Suprapubic skin (tissue), 4 donors: ENCODE results near the gene PHF21A. TPM values are rescaled to one million over a fixed set of nuclear protein-coding genes. Genes with fewer than 3 reads are reported as not detected.
A peak's percentile ranks its signal among the peaks of the same experiment; 100 is the strongest.

Experiments
- DNase-seq, 2 donors: peaks; one replicate each; pipeline ENCODE4 v3.0.0-alpha.2; 2019; ENCODE audit warnings: low spot score in 2 of 2
- H3K27ac ChIP-seq: fragments of 200-600 bp; sonication (generic); one replicate; pipeline ENCODE4 v1.5.1; 2019
- H3K27me3 ChIP-seq: fragments of 200-600 bp; sonication (generic); one replicate; pipeline ENCODE4 v1.5.1; 2019
- H3K36me3 ChIP-seq: fragments of 200-600 bp; sonication (generic); one replicate; pipeline ENCODE4 v1.5.1; 2019
- H3K4me1 ChIP-seq: fragments of 200-600 bp; sonication (generic); one replicate; pipeline ENCODE4 v1.5.1; 2019
- H3K4me3 ChIP-seq: fragments of 200-600 bp; sonication (generic); one replicate; pipeline ENCODE4 v1.5.1; 2019; ENCODE audit warnings: mild to moderate bottlenecking
- H3K9me3 ChIP-seq: fragments of 200-600 bp; sonication (generic); one replicate; pipeline ENCODE4 v1.5.1; 2019
- EP300 ChIP-seq: sonication (generic); formaldehyde crosslinking; IDR thresholded peaks from one replicate; pipeline ENCODE4 v1.6.1; 2017; ENCODE audit warnings: antibody characterized with exemption
- POLR2A ChIP-seq, 2 donors: fragments of 450-650 bp; IDR thresholded peaks; one replicate each; pipeline ENCODE4 v1.6.1; 2017; ENCODE audit warnings: antibody characterized with exemption in 2 of 2, mild to moderate bottlenecking in 2 of 2, moderate library complexity in 2 of 2
- POLR2AphosphoS5 ChIP-seq, 3 donors: sonication (generic); formaldehyde crosslinking; IDR thresholded peaks; one replicate each; pipeline ENCODE4 v1.6.1; 2017; ENCODE audit warnings: antibody characterized with exemption in 3 of 3
- WGBS: methylation state at CpG from one replicate; pipeline ENCODE4 v1.1.5; 2018; 5-methylcytosine and 5-hydroxymethylcytosine counted together
- total RNA-seq, 4 donors: library from RNA; depleted of rRNA; stranded (reverse); fragments of >200 nt; gene quantifications; one replicate each; pipeline ENCODE4 v1.1.0, GENCODE V29; 2016
- TF ChIP-seq, protein P1 (sequence below), 2 donors: fragments of 200-600 bp in 1 of 2; fragments of 450-650 bp in 1 of 2; sonication (generic) in 1 of 2; IDR thresholded peaks; one replicate each; pipeline ENCODE4 v1.5.1; 2016 to 2019; ENCODE audit warnings: antibody characterized with exemption in 2 of 2, mild to moderate bottlenecking in 1 of 2, moderate library complexity in 1 of 2

PHF21A gene
- total RNA-seq, 4 donors from 2014 or later, result 15.1 to 89.2 (median 26.6) TPM

DNA sequence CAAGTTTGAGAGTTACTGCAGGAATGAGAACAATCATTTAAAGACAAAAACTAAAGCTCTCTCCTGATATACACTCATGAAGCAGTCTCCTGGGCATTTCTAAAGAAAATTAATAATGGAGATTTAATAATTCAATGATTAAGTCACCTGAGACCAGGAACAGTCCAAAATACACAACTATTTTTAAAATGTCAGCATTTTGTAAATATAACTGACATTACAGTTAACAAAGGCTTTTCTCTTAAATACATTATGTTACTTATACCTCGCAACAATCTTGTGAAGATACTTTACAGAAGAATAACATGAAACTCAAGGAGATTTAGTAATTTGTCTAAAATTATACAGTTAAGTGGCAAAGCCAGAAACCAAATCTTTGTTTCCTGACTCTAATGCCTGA is 111.2 kb downstream of the PHF21A start:
- H3K9me3 ChIP-seq, result no peaks in the 10 kb centered on the region
- no peak overlapping the region for H3K4me3 ChIP-seq
- H3K27ac ChIP-seq, result no peak overlapping the region
- DNase-seq, result no peak
- TF ChIP-seq POLR2AphosphoS5 (IDR thresholded peaks at IDR 0.05) (no peak), POLR2A (IDR thresholded peaks at IDR 0.05) (no peak)
- no peaks in the 10 kb centered on the region for H3K4me1 ChIP-seq
- H3K36me3 ChIP-seq, result no peaks in the 10 kb centered on the region
- H3K27me3 ChIP-seq, result no peaks in the 10 kb centered on the region
- 98% methylated on average over 1 of the region's 1 CpG for WGBS

DNA sequence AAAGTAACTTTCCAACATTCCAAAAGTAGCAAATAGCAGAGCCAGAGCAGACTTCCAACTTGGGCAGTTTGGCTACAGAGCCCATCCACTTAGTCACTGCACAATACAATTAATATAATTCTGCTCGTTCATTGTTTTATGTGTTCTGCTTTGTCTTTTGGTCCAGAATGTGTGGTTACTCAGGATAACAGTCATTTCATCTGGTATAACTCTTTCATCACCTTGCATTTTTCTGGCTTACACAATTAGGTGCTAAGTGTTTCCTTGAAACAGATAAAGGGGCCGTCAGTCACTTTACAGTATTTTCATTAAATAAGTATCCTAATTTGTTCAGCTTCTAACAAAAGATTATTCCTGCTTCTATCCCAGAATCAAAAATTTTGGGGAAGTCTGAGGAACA is 111.6 kb downstream of the PHF21A start:
- Histone ChIP-seq H3K27ac (no peak overlapping the region), H3K4me1 (no peaks in the 10 kb centered on the region), H3K9me3 (no peaks in the 10 kb centered on the region), H3K4me3 (no peak overlapping the region), H3K36me3 (no peaks in the 10 kb centered on the region), H3K27me3 (no peaks in the 10 kb centered on the region)
- no peak for DNase-seq
- 52% methylated on average over 2 of the region's 2 CpGs for WGBS
- TF ChIP-seq EP300, result no peak
- TF ChIP-seq, protein P1, sequence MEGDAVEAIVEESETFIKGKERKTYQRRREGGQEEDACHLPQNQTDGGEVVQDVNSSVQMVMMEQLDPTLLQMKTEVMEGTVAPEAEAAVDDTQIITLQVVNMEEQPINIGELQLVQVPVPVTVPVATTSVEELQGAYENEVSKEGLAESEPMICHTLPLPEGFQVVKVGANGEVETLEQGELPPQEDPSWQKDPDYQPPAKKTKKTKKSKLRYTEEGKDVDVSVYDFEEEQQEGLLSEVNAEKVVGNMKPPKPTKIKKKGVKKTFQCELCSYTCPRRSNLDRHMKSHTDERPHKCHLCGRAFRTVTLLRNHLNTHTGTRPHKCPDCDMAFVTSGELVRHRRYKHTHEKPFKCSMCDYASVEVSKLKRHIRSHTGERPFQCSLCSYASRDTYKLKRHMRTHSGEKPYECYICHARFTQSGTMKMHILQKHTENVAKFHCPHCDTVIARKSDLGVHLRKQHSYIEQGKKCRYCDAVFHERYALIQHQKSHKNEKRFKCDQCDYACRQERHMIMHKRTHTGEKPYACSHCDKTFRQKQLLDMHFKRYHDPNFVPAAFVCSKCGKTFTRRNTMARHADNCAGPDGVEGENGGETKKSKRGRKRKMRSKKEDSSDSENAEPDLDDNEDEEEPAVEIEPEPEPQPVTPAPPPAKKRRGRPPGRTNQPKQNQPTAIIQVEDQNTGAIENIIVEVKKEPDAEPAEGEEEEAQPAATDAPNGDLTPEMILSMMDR (IDR thresholded peaks at IDR 0.05), result no peak
- no peak for TF ChIP-seq POLR2A (IDR thresholded peaks at IDR 0.05)
- TF ChIP-seq POLR2AphosphoS5 (IDR thresholded peaks at IDR 0.05), result no peak

DNA sequence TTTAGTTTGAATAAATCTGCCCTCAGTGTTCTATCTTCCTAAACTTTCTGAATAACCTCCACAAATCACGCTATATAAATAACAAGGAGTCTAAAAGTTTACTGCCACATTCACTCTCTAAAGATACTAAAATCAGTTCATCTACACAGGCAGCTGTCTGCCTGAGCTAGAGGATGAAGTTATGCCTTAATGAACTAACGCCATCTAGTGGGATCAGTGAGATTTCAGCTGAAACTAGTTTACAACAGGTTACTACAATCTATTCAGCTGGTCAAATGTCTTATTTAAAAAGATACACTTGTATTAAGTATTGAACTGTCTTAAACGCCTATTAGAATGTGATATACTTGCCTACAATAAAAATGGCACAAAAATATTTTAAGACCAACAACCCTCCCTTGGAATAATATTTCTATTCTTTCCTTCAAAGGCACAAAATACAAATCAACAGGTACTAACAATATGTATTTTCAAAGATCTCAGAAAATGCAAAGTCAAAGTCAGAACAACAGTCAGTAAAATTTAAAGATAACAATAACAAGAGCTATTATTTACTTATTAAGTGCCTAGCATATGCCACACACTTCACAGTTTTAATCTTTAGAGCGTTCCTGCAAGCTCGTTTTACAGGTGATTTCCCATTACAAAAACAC is 114.7 kb downstream of the PHF21A start:
- Histone ChIP-seq H3K36me3 (no peaks in the 10 kb centered on the region), H3K4me3 (no peak overlapping the region), H3K4me1 (peaks cover 8% of the 10 kb centered on the region), H3K9me3 (no peaks in the 10 kb centered on the region), H3K27ac (no peak overlapping the region), H3K27me3 (no peaks in the 10 kb centered on the region)
- 39% methylated on average over 5 of the region's 5 CpGs for WGBS
- DNase-seq, result no peak
- TF ChIP-seq, protein P1 (IDR thresholded peaks at IDR 0.05), result peak; percentile 25 to 57
- TF ChIP-seq EP300, result no peak

DNA sequence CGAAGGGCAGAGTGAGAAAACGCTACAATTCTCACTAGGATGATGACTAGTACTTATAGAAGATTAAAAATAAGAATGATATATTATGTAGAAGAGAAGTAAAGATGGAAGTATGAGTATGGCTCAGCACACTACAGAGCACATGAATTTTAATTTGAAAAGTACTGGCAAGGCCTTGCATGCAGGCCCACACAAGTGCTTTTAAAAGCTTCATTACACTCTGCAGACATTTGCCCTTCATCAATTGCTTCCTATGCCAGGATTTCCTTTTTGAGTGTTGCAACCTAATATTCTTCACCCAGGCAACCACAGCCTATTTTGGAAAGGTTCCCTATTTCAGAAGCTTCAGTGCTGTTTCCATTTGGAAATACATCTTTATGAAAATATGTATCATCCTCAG is 117.7 kb downstream of the PHF21A start:
- no peak for DNase-seq
- H3K4me1 ChIP-seq, result peaks cover 8% of the 10 kb centered on the region
- no peaks in the 10 kb centered on the region for H3K9me3 ChIP-seq
- WGBS, result 51% methylated on average over 2 of the region's 2 CpGs
- no peaks in the 10 kb centered on the region for H3K36me3 ChIP-seq
- no peak overlapping the region for H3K4me3 ChIP-seq
- no peak for TF ChIP-seq POLR2A (IDR thresholded peaks at IDR 0.05)
- no peak for TF ChIP-seq POLR2AphosphoS5 (IDR thresholded peaks at IDR 0.05)
- no peak for TF ChIP-seq EP300
- TF ChIP-seq, protein P1 (IDR thresholded peaks at IDR 0.05), result no peak
- H3K27me3 ChIP-seq, result no peaks in the 10 kb centered on the region
- no peak overlapping the region for H3K27ac ChIP-seq

DNA sequence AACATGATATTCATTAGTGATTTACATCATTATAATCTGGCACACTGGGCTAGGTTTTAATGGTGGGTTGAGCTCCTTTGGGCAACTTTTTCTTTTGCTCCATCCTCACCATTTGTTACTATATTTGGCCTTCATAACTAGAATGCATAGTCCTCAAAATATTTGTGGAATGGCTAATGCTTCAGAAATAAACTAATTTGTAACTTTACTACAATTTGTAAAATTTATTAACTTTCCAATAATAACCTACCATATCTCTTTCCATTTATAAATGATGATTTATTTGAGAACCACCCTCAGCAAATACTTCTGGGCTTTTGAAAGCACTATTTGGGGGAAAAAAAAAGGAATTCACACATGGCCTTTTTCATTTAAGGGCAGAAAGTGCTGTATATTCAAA is 119.1 kb downstream of the PHF21A start:
- no peaks in the 10 kb centered on the region for H3K27me3 ChIP-seq
- H3K4me3 ChIP-seq, result no peak overlapping the region
- no peaks in the 10 kb centered on the region for H3K36me3 ChIP-seq
- no peak for DNase-seq
- H3K9me3 ChIP-seq, result no peaks in the 10 kb centered on the region
- H3K27ac ChIP-seq, result no peak overlapping the region
- TF ChIP-seq EP300, result no peak
- TF ChIP-seq, protein P1 (IDR thresholded peaks at IDR 0.05), result no peak
- TF ChIP-seq POLR2A (IDR thresholded peaks at IDR 0.05), result no peak
- no peak for TF ChIP-seq POLR2AphosphoS5 (IDR thresholded peaks at IDR 0.05)
- peaks cover 8% of the 10 kb centered on the region for H3K4me1 ChIP-seq

DNA sequence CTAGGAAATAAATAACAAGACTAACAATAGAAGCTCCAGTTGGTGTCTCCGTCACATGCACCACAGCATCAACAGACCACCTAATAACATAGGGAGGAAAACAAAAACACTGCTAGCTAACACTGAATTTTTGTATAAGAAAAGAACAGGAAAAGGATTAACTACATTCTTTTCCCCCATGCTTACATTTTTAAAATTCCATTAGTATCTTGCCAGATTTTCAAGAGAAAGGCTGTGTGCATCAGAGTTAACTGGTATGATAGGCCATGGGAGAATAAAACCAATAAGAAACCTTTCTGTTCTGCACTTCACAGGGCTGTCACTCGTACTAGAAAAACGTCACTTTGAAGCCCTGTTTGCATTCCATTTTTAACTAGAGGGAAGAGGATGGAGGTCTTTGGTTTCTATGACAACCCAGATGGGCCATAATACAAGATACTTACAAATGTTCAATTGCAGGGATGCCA is 119.8 kb downstream of the PHF21A start:
- Histone ChIP-seq H3K27ac (no peak overlapping the region), H3K9me3 (no peaks in the 10 kb centered on the region), H3K27me3 (no peaks in the 10 kb centered on the region), H3K36me3 (no peaks in the 10 kb centered on the region), H3K4me1 (peaks cover 8% of the 10 kb centered on the region), H3K4me3 (no peak overlapping the region)
- TF ChIP-seq POLR2AphosphoS5 (IDR thresholded peaks at IDR 0.05) (no peak), POLR2A (IDR thresholded peaks at IDR 0.05) (no peak), EP300 (no peak)
- TF ChIP-seq, protein P1 (IDR thresholded peaks at IDR 0.05), result no peak
- 79% methylated on average over 3 of the region's 3 CpGs for whole genome bisulfite sequencing
- DNase-seq, result no peak
